ENCODE results near the gene TEX53. TPM values are rescaled to one million over a fixed set of nuclear protein-coding genes. Genes with fewer than 3 reads are reported as not detected.

TEX53 gene
- polyA plus RNA-seq, 3 donors, result not detected

DNA sequence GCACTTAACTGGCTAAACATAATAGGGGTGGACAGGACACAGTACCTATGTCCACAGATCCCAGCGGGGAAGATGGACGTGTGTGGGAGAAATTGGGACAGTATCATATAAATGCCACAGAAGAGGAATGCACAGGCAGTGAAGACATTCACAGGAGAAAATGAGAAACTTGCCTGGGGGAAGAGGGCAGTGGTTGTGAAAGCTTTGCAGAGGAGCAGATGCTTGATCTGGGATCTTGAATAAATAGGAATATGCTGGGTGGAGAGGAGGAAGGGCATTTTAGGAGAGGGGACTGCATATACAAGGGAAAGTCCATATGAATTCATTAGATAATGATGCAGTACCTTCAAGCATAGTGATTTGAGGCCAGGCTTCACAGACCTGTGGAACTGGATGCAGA is 32.9 kb downstream of the TEX53 start:
- H3K27ac Mint-ChIP-seq, result peak overlapping the region in 3 of 7 donors; percentile 41 to 67 (median 61)

DNA sequence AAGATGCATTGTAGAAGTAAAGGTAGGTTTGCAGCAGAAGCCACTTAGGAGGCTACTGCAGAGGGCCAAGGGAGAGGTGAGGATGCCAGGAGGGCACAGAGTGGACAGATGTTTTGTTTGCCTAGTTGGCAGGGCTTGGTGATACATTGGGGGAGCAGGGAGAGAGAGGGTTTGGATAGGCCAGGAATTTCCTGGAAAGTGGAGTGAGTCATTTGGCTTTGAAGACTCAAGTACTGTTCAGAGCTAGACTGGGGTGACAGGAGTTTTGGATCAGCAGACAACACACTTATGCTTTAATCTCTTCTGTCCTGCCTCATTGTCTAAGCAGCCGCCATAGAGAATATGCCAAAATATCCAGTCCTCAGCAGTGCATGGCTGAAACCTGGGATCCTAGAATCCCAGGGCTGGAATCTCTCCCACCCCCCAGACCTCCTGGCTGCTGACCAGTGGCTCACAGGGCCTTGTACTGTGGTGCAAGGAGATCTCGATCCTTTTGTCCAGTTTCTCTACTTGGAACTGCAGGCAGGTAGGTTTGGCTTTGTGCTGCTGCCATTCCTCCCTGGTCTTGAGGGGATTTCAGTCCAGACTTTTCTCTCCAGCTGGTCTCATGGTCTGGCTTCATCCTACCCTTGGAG is 35.5 kb downstream of the TEX53 start:
- TF ChIP-seq, protein P1, sequence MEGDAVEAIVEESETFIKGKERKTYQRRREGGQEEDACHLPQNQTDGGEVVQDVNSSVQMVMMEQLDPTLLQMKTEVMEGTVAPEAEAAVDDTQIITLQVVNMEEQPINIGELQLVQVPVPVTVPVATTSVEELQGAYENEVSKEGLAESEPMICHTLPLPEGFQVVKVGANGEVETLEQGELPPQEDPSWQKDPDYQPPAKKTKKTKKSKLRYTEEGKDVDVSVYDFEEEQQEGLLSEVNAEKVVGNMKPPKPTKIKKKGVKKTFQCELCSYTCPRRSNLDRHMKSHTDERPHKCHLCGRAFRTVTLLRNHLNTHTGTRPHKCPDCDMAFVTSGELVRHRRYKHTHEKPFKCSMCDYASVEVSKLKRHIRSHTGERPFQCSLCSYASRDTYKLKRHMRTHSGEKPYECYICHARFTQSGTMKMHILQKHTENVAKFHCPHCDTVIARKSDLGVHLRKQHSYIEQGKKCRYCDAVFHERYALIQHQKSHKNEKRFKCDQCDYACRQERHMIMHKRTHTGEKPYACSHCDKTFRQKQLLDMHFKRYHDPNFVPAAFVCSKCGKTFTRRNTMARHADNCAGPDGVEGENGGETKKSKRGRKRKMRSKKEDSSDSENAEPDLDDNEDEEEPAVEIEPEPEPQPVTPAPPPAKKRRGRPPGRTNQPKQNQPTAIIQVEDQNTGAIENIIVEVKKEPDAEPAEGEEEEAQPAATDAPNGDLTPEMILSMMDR (IDR thresholded peaks at IDR 0.05), result no peak
- Histone ChIP-seq H2AFZ (ENCODE audit: insufficient read depth, low read depth, low read length, poor library complexity, severe bottlenecking) (no peak overlapping the region), H3K27ac (ENCODE audit: low read depth in 1 of 2, low read length in 2 of 2) (peak overlapping the region in 1 of 2 donors; percentile 31), H3K4me1 (ENCODE audit: control insufficient read depth in 1 of 2, insufficient read depth in 2 of 2, low read length in 2 of 2) (peaks cover 34 to 39% of the 10 kb centered on the region in 2 donors), H3K4me3 (replicated peaks in 1 of 3; ENCODE audit: low read depth in 2 of 3, low read length in 3 of 3) (no peak overlapping the region), H3K9ac (ENCODE audit: insufficient read depth, low read length, poor library complexity, severe bottlenecking) (no peak overlapping the region), H3K79me2 (ENCODE audit: insufficient read depth, low read length) (peaks cover 21% of the 10 kb centered on the region), H3K4me2 (replicated peaks; ENCODE audit: extremely low read depth, low read length, poor library complexity, severe bottlenecking) (no peak overlapping the region), H3K36me3 (replicated peaks in 1 of 2; ENCODE audit: control insufficient read depth in 1 of 2, insufficient read depth in 2 of 2, low read length in 2 of 2) (peaks cover 26 to 51% of the 10 kb centered on the region in 2 donors), H3K27me3 (ENCODE audit: control insufficient read depth in 2 of 2, insufficient read depth in 2 of 2, low read length in 2 of 2) (no peaks in the 10 kb centered on the region), H4K20me1 (ENCODE audit: insufficient read depth, low read length) (peaks cover 5% of the 10 kb centered on the region), H3K9me3 (replicated peaks in 1 of 2; ENCODE audit: control insufficient read depth in 1 of 2, insufficient read depth in 1 of 2, low read length in 2 of 2) (no peaks in the 10 kb centered on the region)
- H3K36me3 Mint-ChIP-seq, result peaks cover 49 to 55% of the 10 kb centered on the region in 2 donors
- peaks cover 31% of the 10 kb centered on the region for H3K4me1 Mint-ChIP-seq
- peak overlapping the region in 2 of 7 donors; percentile 15 to 51 for H3K27ac Mint-ChIP-seq
- no CpG with 5 or more reads among the region's 2 CpGs for whole genome bisulfite sequencing (ENCODE audit: insufficient coverage)
- H3K27me3 Mint-ChIP-seq (ENCODE audit: low read depth in 3 of 3), result peaks cover 0 to 1% (median 1%) of the 10 kb centered on the region in 3 donors
- intact Hi-C loops (cut with micrococcal nuclease), result no loop called here
- DNase-seq, result no peak
- H3K4me3 Mint-ChIP-seq, result no peak overlapping the region
- H3K9me3 Mint-ChIP-seq, result no peaks in the 10 kb centered on the region

More for the DNA sequence above, 32.9 kb downstream of the TEX53 start:
- peaks cover 69 to 77% of the 10 kb centered on the region in 2 donors for H3K36me3 Mint-ChIP-seq
- peaks cover 12% of the 10 kb centered on the region for H3K4me1 Mint-ChIP-seq
- peaks cover 9 to 13% of the 10 kb centered on the region in 2 donors for H3K4me1 ChIP-seq (ENCODE audit: control insufficient read depth in 1 of 2, insufficient read depth in 2 of 2, low read length in 2 of 2)
- H3K79me2 ChIP-seq (ENCODE audit: insufficient read depth, low read length), result peaks cover 11% of the 10 kb centered on the region
- no peaks in the 10 kb centered on the region for H3K9me3 ChIP-seq (replicated peaks in 1 of 2; ENCODE audit: control insufficient read depth in 1 of 2, insufficient read depth in 1 of 2, low read length in 2 of 2)
- H4K20me1 ChIP-seq (ENCODE audit: insufficient read depth, low read length), result peaks cover 5% of the 10 kb centered on the region
- H3K4me3 Mint-ChIP-seq, result no peak overlapping the region
- H3K4me2 ChIP-seq (replicated peaks; ENCODE audit: extremely low read depth, low read length, poor library complexity, severe bottlenecking), result no peak overlapping the region
- peak overlapping the region in 1 of 2 donors; percentile 68 for H3K27ac ChIP-seq (ENCODE audit: low read depth in 1 of 2, low read length in 2 of 2)
- H3K4me3 ChIP-seq (replicated peaks in 1 of 3; ENCODE audit: low read depth in 2 of 3, low read length in 3 of 3), result no peak overlapping the region
- no peak overlapping the region for H3K9ac ChIP-seq (ENCODE audit: insufficient read depth, low read length, poor library complexity, severe bottlenecking)
- H3K27me3 Mint-ChIP-seq (ENCODE audit: low read depth in 3 of 3), result peaks cover 0 to 1% (median 0%) of the 10 kb centered on the region in 3 donors
- intact Hi-C loops (cut with micrococcal nuclease), result no loop called here
- H2AFZ ChIP-seq (ENCODE audit: insufficient read depth, low read depth, low read length, poor library complexity, severe bottlenecking), result no peak overlapping the region
- TF ChIP-seq, protein P1 (IDR thresholded peaks at IDR 0.05), result no peak
- H3K9me3 Mint-ChIP-seq, result no peaks in the 10 kb centered on the region
- 100% methylated on average over 2 of the region's 2 CpGs for WGBS (ENCODE audit: insufficient coverage)
- H3K27me3 ChIP-seq (ENCODE audit: control insufficient read depth in 2 of 2, insufficient read depth in 2 of 2, low read length in 2 of 2), result no peaks in the 10 kb centered on the region
- DNase-seq, result no peak
- H3K36me3 ChIP-seq (replicated peaks in 1 of 2; ENCODE audit: control insufficient read depth in 1 of 2, insufficient read depth in 2 of 2, low read length in 2 of 2), result peaks cover 51 to 77% of the 10 kb centered on the region in 2 donors

All from CD14-positive monocyte (primary cell).